Measurements from ENCODE around the gene EFCAB8.

DNA sequence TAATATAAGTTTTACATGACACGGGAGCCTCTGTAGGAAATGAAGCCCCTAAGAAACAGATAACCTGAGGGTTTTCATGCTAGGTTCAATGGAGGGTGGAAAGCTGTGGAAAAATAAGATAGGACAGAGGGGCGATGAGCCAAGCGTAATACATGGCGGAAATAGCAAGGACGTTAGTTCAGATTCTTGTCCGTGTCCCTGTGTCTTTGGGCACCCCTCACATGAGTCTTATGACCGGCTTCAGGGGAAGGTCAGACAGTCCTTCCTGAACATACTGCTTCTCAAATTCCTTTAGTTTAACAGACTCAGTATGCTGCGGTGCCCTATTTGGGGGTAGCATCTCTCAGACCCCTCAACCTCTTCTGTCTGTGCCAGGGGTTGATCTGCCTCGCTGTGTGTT lies 20.8 kb downstream of the EFCAB8 start:
- TF ChIP-seq, protein P1, sequence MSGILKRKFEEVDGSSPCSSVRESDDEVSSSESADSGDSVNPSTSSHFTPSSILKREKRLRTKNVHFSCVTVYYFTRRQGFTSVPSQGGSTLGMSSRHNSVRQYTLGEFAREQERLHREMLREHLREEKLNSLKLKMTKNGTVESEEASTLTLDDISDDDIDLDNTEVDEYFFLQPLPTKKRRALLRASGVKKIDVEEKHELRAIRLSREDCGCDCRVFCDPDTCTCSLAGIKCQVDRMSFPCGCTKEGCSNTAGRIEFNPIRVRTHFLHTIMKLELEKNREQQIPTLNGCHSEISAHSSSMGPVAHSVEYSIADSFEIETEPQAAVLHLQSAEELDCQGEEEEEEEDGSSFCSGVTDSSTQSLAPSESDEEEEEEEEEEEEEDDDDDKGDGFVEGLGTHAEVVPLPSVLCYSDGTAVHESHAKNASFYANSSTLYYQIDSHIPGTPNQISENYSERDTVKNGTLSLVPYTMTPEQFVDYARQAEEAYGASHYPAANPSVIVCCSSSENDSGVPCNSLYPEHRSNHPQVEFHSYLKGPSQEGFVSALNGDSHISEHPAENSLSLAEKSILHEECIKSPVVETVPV (CRISPR knock-in tag; IDR thresholded peaks at IDR 0.05) = no peak
- TF ChIP-seq BACH2 (CRISPR knock-in tag; IDR thresholded peaks at IDR 0.05; ENCODE audit: borderline replicate concordance) = no peak
- no peak for TF ChIP-seq ZNF8 (CRISPR knock-in tag; IDR thresholded peaks at IDR 0.05)
- no peak for TF ChIP-seq ZFP3 (CRISPR knock-in tag; IDR thresholded peaks at IDR 0.05)

Data from SK-N-SH treated with all-trans-retinoic acid at 6 μM for 48 hours (cell line).